Activated CD4-positive, alpha-beta T cell treated with anti-CD3 and anti-CD28 coated beads, Interleukin-2, Interleukin-6, amounts not matched to agents 100 ng/mL and 50 ng/mL, durations not matched to agents 16 hours and 8 hours (primary cell): Measurements from ENCODE around the gene THYN1.
"Not testable (repeated sequence)": the region's sequence is repeated elsewhere in the genome, so short reads cannot be mapped to it uniquely, and the experiment has no call there.

ENCODE experiments used
- DNase-seq: peaks from one replicate; pipeline ENCODE4 v3.0.0-alpha.2; 2020

Gene THYN1

DNA sequence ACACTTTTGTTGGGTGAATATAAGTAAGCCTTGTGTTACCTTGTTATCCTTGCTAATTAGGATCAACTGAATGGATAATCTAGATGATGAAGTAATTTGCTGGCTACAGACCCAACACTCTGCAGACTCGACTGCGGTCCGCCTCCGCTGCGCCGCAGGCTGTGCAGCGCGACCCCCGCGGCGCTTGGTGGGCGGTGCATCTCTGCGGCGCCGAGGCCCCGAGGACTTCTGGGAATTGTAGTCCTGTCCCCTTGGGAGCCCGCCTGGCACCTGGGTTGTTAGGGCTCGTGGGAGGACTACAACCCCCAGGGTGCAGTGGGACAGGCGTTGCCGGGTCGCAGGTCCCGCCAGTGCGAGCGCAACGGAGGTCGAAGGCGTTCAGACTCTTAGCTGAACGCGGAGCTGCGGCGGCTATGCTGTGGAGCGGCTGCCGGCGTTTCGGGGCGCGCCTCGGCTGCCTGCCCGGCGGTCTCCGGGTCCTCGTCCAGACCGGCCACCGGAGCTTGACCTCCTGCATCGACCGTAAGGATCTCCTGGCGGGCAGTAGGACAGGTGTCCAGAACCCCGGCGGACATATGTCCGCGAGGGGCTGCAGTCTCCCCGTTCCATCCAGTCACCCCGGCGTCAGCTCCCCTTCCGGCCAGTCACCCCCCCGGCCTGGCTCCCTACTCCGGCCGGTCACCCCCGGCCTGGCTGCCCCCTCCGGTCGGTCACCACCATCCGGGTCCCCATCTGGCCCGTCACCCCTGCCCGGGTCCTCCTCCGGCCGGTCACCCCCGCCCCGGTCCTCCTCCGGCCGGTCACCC, at the start of gene THYN1, which contains the start of gene ACAD8:
TSS of gene THYN1 (minus strand) at position 165 of the 806 bp plus-strand sequence. CDS start 470 bp downstream, outside the sequence.
TSS of gene ACAD8 (plus strand) at position 381 of the 806 bp plus-strand sequence. CDS start at position 414, 33 bp downstream.
- peak; percentile 97 for DNase-seq

DNA sequence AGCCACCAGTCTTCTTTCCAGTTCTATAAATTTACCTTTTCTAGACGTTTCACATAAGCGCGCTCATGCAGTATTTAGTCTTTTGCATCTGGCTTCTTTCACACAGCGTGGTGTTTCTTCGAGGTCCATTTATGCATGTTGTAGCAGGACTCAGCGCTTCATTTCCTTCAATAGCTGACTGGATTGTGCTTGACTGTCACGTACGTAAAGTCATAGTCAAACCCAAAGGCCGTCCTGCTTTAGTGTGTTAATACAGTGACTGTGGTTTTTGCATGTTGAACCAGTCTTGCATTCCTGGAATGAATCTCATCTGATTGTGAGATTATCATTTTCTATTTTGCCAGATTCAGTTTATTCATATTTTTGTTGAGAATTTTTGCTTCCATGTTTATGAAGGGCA, 41.5 kb upstream of the THYN1 start:
- peak; percentile 51 for DNase-seq

GRCh38 chr11:134293119-134294113, 40.3 kb upstream of the THYN1 start:
- DNase-seq: no peak

GRCh38 chr11:134292661-134293060, 39.5 kb upstream of the THYN1 start:
- no peak for DNase-seq

DNA sequence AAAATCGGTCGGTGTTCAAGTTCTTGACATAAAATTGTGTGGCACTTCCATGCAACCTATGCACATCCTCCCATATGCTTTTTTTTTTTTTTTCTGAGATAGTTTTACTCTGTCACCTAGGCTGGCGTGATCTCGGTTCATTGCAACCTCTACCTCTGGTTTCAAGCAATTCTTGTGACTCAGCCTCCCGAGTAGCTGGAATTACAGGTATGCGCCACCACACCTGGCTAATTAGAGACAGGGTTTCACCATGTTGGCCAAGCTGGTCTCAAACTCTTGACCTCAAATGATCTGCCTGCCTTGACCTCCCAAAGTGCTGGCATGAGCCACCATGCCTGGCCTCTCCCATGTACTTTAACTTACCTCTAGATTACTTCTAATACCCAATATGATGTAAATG, 38.0 kb upstream of the THYN1 start:
- no peak for DNase-seq

DNA sequence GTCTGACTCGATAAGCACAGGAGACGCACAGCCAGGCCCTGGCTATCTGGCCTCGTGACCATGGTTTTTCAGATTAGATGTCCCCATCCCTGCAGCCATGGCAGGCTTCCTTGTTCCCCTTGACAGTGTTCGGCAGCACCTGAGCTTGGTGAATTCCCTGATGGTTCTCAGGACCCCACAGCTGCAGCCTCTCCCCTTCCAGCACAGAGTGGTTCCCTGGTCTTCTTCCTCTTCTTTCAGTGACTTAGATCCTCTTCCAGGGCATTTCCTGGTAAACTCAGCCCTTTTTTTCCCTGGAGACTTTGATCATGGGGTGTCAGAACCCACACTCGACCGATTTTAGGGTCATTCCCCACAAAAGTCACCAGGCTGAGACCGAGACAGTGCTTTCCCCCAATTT, 37.5 kb upstream of the THYN1 start:
- no peak for DNase-seq

GRCh38 chr11:134289789-134290188, 36.6 kb upstream of the THYN1 start:
- no peak for DNase-seq

GRCh38 chr11:134289167-134289566, 36.0 kb upstream of the THYN1 start:
- DNase-seq: no peak

- no peak for DNase-seq
Observed at GRCh38 chr11:134288486-134288885, 35.3 kb upstream of the THYN1 start.

DNA sequence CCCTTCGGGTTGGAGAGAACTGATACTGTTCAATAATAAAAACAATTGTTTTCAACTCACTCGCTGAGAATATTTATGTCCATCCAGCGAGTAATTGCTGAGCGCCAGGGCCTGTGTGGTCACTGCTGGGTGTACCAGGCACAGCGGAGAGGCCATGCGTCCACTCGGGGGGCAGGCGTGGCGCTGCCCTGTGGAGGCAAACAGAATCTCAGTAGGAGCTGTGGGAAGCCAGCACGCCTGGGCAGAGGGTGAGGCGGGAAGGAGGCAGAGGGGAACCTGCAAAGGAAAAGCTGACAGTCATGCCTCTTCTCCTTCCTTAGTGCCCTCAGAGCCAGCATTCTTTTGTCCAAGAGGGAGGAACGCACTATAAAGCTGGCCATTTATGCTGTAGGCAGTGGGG, 34.4 kb upstream of the THYN1 start:
- DNase-seq: no peak

GRCh38 chr11:134284349-134284748, 31.2 kb upstream of the THYN1 start:
- DNase-seq: not testable (repeated sequence)

DNA sequence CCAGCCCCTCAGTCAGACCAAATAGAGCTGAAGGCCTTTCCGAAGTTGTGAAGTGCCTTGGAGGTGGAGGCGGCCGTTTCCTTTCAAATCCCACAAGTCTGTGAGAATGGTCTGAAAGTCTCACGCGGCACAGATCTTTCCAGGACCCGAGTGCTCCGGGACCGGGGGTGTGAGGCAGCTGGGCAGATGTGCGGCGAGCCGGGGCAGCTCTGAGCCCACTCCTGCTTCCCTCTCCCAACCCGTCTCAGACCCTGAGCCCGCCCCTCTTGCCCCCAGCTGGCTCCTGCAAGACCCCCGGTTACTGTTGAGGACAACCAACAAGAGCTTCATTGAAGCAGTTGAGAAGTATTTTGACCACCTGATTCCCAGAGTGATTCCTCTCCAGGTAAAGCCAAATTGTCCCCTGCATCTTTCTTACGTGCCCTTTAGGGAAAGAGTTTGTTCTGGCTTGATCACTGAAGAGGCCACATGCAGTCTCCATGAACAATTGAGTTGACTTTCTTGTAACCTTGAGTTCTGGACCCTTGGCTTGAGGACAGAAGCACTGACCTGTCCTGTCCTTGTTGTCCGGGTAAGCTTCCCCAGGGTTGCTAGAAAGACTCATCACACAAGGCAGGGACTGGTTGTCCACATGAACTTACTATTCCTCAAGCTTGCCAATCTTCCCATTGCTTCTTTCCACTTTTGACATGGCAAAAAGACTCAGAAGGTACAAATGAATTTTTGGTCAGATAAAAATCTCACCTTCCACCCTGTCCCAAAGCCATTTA, 30.5 kb upstream of the THYN1 start:
- no peak for DNase-seq

- no peak for DNase-seq
Observed at GRCh38 chr11:134282121-134283045, 29.2 kb upstream of the THYN1 start.

DNA sequence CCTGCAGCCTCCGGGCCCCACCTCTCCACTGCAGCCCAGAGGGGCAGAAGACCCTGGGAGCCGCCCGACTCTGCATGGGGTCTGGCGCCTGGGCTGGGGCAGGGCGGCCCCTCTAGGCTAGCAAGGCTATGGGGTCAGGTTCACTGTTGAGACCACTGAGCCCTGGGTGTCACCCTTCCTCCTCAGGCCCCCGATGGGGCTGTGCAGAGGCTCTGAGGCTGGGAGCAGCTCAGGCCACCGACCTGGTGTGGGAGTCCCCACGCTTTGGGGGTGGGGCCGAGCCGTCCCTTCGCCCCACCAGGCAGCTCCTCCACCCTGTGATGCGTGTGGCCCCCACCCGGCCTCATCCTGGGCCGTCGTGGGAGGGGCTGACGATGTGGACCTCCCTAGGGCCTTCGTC, 28.5 kb upstream of the THYN1 start:
- not testable (repeated sequence) for DNase-seq

DNA sequence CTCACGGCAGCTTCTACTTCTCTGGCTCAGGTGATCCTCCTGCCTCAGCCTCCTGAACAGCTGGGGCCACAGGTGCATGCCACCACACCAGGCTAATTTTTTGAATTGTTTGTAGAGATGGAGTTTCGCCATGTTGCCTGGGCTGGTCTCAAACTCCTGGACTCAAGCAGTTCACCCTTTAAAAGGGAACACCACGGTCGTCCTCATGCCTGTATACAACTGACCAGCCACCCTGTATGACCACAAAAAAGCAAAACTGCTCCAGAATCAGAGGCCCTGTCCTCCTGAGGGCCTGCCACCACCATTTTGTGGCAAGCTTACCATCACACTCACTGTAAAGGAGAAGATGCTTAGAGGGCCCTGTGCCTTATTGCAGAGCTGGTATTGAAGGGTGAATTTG, 25.2 kb upstream of the THYN1 start:
- no peak for DNase-seq

- no peak for DNase-seq
Observed at GRCh38 chr11:134277183-134278001, 24.2 kb upstream of the THYN1 start.

DNA sequence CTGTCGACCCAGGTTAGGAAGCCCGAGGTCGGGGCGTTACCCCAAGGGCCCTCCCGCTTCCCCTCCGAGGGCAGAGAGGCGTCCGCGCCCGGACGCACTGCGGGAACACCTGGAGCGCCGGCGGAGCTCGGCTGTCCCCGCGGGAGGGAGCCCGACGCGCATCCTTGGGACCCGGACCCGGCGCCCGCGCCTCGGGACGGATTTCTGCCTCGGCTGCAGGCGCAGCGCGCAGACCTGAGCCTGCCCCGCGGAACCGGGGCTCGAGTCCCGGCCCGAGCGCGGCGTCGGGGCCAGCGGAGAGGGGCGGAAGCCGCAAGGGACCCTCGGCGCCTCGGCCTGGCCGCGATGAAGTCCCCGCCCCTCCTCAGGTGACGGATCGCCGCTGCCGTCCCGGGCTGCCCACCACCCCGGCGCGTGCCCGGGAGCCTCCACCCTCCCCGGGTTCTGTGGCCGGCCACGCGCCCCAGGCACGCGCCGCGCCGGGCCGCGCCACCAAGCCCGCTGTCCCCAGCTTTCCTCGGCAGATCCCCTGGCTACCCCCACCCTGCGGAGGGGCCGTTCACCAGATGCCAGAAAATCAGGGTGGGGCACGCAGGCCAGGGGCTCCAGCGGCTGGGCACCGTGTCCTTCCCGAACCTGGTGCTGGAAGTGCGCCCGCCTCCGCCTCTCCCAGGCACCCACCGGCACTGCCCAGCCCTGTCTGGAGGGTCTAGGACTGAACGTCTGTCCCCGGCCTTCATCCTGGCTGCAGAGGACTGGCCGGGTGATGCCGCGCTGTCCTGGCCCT, 23.4 kb upstream of the THYN1 start:
- DNase-seq: peak; percentile 41

DNA sequence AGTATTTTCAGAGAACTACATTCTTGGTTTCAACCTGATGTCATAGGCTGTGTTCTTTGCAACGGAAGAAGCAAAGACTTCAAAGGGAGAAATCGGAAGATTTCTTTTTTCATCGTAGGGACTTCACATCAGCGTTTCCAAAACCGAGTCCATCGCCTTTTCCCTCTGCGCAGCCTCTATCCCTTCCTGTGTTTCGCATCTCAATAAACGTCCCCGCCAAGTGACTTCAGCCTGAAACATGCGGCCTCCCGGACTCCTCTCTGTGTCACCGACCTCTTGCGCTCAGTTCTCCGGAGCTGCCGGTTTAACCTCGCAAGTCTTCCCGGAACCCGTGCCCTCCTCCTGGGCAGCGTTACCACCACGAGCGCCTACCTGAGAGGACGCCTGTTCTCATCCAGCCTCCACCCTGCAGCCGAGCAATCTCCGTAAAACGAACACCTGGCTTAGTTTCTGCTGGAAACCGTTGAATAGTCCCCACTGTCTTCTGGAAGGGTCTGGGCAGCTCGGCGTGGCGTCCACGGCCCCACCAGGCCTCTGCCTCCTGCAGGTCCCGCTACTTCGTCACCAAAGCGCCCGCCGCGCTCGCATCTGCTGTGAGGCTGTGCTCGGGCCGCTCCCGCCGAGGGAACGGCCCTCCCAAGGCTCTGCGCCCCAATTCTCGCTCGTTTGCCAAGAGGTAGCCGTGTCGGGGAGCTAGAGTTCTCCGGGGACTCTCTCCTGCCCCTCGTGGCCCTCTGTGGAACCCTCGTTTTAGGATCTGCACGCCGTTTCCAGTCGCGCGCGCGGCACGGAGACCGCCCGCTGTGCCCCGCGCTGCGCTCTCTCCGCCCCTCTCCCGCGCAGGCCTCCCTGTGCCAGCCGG, 22.6 kb upstream of the THYN1 start, which contains the start of gene GLB1L3:
TSS of gene GLB1L3 (plus strand) at position 846 of the 862 bp plus-strand sequence. CDS start 362 bp downstream, outside the sequence.
- peak; percentile 88 for DNase-seq

- no peak for DNase-seq
Observed at GRCh38 chr11:134275188-134275533, 22.0 kb upstream of the THYN1 start.
